RWPE1 (cell line): ENCODE results near the gene FAF2.

ENCODE experiments used
- CTCF ChIA-PET: fragments of 350-600 bp; sonication (Branson Sonifier 250); formaldehyde crosslinking; extraction: SDS; loops from one replicate; lab custom pipeline; 2021; lab: Yijun Ruan, JAX
- POLR2A ChIA-PET: fragments of 400-600 bp; formaldehyde crosslinking; extraction: SDS; loops from one replicate; lab custom pipeline; 2020; ENCODE audit warnings: antibody characterized with exemption; ENCODE audit not compliant: low non-redundant PET; lab: Yijun Ruan, JAX
- DNase-seq: peaks from one replicate; pipeline ENCODE4 v3.0.0; 2012; ENCODE audit warnings: low spot score
- H3K27ac ChIP-seq: fragments of 450-650 bp; 2 replicates; pipeline ENCODE4 v1.5.1; 2017
- CTCF ChIP-seq: fragments of 450-650 bp; conservative IDR thresholded peaks from 2 replicates; pipeline ENCODE4 v1.5.1; 2017; ENCODE audit warnings: low read depth, mild to moderate bottlenecking

FAF2 gene

GRCh38 chr5:176413255-176413565 lies 35.0 kb upstream of the FAF2 start:
- peak overlapping the region; percentile 99 for H3K27ac ChIP-seq
- no peak for TF ChIP-seq CTCF
- CTCF ChIA-PET: interaction anchor here (0.9 to 1.6 kb wide), 2 partner anchors 35 to 880 kb away, joined by 5 to 8 read pairs; partner anchors contain the start of gene FAF2
- DNase-seq: peak; percentile 90
- POLR2A ChIA-PET: interaction anchor here (1.4 kb wide), 1 partner anchor 128 kb away, joined by 3 read pairs; no protein-coding TSS in a partner anchor

DNA sequence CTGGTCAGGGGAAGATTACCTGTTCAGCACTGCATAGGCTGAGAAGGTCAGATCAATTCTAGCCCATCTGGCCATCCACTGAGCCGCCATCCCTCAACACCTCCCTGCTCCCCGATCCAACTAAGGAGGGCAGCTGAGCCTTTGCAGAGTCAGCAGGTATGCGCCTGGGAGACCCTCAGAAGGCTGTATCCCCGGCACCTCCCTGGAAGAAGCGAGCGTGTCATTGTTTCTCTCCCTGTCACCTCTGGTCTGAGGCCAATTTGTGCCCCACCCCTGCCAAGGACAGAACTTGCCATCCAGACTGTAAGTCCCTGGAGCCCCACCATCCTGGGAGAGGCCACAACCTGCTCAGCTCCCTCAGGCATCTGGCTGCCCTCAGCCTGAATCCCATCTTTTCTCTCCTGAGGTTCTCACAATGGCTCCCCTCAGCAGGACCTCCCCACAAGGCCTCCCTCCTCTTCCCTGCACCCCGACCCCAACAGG lies 34.4 kb upstream of the FAF2 start:
- no peak for DNase-seq
- ChIA-PET POLR2A (interaction anchor here (1.4 kb wide), 1 partner anchor 128 kb away, joined by 3 read pairs; no protein-coding TSS in a partner anchor), CTCF (interaction anchor here (0.7 to 1.6 kb wide), 2 partner anchors 34 to 160 kb away, joined by 4 to 8 read pairs; partner anchors contain the start of gene FAF2)
- H3K27ac ChIP-seq: peak overlapping the region; percentile 99
- no peak for TF ChIP-seq CTCF

- TF ChIP-seq CTCF: no peak
- H3K27ac ChIP-seq: peak overlapping the region; percentile 99
- ChIA-PET CTCF (no interaction called here), POLR2A (interaction anchor here (0.6 kb wide), 1 partner anchor 236 kb away, joined by 5 read pairs; no protein-coding TSS in a partner anchor)
- DNase-seq: no peak
Observed at GRCh38 chr5:176414704-176415103, 33.5 kb upstream of the FAF2 start.

GRCh38 chr5:176415240-176415951 lies 32.8 kb upstream of the FAF2 start:
- DNase-seq: no peak
- peak overlapping the region; percentile 99 for H3K27ac ChIP-seq
- TF ChIP-seq CTCF: no peak
- ChIA-PET POLR2A (no interaction called here), CTCF (interaction anchor here (0.5 to 3.2 kb wide), 9 partner anchors 21 to 712 kb away, joined by 3 to 31 read pairs (median 3); partner anchors contain the start of gene FAF2)

- POLR2A ChIA-PET: interaction anchor here (0.6 kb wide), 1 partner anchor 197 kb away, joined by 5 read pairs; no protein-coding TSS in a partner anchor
- peak within 1 kb of the TSS; percentile 99 for H3K27ac ChIP-seq
- CTCF ChIA-PET: interaction anchor here (0.5 to 3.2 kb wide), 24 partner anchors 22 to 711 kb away, joined by 3 to 31 read pairs (median 3); partner anchors contain the start of genes FAF2, HIGD2A, NOP16 and RNF44
- peak; percentile 99 for TF ChIP-seq CTCF
- DNase-seq: peak; percentile 90
Observed at GRCh38 chr5:176415952-176416924, 31.9 kb upstream of the FAF2 start, which contains the start of gene CLTB. TSS of gene CLTB (minus strand) at chr5:176416539. CDS start at chr5:176416363, 176 bp downstream.

DNA sequence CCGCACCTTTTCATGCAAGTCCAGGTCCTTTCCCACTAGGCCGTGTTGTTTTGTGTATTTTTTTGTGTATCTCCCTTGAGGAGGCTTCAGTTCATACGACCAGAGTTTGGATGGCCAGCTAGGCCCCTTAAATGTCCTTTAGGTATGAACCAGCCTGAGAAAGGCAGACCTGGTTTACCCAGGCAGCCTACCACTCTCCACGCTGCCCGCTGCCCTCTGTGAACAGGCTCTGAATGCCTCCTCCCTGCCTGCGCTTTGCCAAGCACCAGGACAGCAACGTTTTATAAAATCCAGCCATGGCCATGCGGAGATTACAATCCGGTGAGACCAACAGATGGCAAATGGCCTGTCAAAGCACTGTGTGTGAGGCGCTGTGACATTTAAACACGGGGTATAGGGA lies 31.2 kb upstream of the FAF2 start:
- POLR2A ChIA-PET: interaction anchor here (0.6 kb wide), 1 partner anchor 197 kb away, joined by 5 read pairs; no protein-coding TSS in a partner anchor
- TF ChIP-seq CTCF: no peak

More for the DNA sequence above, 31.2 kb upstream of the FAF2 start:
- no peak for DNase-seq
- peak overlapping the region; percentile 99 for H3K27ac ChIP-seq
- CTCF ChIA-PET: interaction anchor here (0.5 to 3.2 kb wide), 18 partner anchors 8 to 687 kb away, joined by 3 to 31 read pairs (median 3); partner anchors contain the start of genes FAF2, HIGD2A, NOP16 and RNF44
